Measurements from ENCODE around the gene THUMPD2.

The THUMPD2 gene

DNA sequence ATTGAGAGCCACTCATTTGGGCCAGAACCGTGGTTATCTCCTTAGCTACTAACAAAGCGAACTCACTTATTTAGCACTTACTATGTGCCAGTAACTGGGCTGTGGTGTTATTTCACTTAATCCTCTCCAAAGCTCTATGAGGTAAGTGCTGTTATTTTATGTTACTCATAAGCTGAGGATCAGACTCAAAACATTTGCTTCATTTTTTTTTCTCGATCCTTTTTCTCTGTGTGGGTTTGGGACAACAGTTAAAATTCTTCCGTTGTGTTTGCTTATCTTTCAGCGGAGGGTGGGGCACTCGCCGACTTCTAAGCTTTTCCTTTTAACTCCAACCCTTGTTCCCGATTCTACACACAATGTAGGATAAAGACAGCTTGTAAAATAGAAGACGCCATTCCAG lies 60.6 kb downstream of the THUMPD2 start:
- no peak for DNase-seq (ENCODE audit: low read depth)

DNA sequence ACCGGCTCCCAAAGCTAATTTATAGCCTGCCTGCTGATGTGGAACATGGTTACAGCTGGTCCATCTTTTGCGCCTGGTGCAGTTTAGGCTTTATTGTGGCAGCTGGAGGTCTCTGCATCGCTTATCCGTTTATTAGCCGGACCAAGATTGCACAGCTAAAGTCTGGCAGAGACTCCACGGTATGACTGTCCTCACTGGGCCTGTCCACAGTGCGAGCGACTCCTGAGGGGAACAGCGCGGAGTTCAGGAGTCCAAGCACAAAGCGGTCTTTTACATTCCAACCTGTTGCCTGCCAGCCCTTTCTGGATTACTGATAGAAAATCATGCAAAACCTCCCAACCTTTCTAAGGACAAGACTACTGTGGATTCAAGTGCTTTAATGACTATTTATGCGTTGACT lies 62.0 kb downstream of the THUMPD2 start:
- DNase-seq (ENCODE audit: low read depth) = no peak

GRCh38 chr2:39715822-39716221 lies 63.2 kb downstream of the THUMPD2 start:
- no peak for DNase-seq (ENCODE audit: low read depth)

- DNase-seq (ENCODE audit: low read depth) = no peak
These were observed 64.0 kb downstream of the THUMPD2 start for GRCh38 chr2:39715095-39715494.

DNA sequence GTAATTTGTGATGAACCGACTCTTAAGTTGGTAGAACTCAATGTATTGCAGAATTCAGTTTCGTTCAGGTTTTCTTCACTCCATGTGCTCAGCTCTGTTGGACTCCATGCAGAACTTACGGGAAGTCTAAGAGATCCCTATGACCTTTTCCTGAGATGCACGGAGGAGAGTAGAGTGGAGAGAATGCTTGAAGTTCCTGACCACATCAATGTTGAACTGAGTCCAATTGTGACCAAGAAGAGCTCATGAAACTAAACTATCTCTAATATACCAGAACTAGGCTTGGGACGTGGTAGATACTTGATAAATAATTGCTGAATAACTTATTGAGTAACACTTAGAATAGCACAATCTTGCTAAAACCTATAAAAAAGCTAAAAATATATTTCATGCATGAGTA lies 66.1 kb downstream of the THUMPD2 start:
- DNase-seq (ENCODE audit: low read depth) = no peak

DNA sequence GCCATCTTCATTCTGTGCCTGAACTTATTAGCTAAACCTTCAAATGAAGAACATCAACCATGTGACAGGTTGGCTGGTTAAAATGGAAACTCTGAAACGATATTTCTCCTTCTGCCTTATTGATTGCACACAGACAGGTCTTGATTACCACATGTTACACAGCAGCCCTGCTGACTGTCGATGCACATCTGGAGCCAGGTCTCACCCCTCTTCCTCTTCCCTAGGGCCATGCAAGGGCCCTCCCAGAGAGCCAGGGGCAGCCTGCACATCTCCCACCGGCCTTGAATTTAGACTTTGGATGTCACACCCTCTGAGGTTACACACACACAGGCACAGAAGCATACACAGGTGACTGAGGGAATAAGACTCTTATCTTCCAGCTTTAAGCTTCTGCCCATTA lies 68.3 kb downstream of the THUMPD2 start:
- no peak for DNase-seq (ENCODE audit: low read depth)

DNA sequence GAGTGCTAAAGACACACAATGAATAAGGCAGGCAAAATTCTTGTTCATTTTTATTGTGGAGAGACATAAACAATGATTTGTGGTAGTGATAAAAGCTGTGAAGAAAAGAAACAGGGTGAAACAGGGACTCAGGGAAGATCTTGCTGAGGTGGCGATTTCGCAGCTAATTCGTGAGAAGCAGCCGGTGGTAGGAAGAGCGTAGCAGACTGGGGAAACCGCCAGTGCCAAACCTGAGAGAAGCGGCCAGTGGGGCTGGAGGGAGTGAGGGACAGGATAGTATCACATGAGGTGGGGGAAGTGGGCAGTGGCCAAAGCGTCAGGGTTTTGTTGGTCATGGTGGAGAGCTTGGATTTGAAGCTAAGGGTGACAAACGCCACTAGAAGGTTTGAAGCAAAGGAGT lies 71.1 kb downstream of the THUMPD2 start:
- no peak for DNase-seq (ENCODE audit: low read depth)

GRCh38 chr2:39706945-39707344 lies 72.1 kb downstream of the THUMPD2 start:
- DNase-seq (ENCODE audit: low read depth) = no peak

DNA sequence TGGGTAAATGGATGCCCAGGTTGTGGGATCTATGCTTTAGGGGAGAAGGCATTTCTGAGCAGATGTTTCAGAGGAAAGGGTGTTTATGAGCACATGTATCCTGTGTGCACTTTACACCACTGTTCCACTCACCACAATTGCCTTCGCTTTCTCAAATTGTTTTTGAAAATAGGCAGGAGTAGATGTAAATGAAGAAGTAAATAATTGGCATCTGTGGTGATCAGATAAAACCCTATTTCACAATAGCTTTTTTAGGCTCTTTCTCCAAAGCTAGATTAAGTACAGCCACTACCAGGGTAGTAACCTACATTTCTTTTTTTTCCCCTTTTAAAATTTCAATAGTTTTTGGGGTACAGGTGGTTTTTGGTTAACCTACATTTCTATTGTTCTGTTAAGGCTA lies 72.7 kb downstream of the THUMPD2 start:
- DNase-seq (ENCODE audit: low read depth) = no peak

- DNase-seq (ENCODE audit: low read depth) = no peak
These were observed 73.4 kb downstream of the THUMPD2 start for GRCh38 chr2:39705638-39706037.

DNA sequence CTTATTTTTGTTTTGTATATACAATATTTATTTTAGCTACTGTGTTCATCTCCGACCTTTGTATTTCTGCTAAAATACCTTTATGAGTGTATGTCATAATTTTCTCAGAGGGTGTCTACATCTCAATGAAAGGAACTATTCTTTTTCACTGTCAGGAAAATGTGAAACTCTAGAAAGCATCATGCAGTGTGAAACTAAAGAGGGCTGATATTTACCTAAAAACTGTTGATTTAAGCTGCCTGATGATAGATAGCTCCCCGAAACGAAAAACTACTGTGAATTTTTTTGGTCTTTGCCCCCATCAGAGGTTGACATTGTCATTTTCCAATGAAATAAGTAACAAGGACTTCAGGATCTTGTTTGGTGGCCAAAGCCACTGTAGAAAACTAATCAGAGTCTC lies 74.5 kb downstream of the THUMPD2 start:
- DNase-seq (ENCODE audit: low read depth) = no peak

- no peak for DNase-seq (ENCODE audit: low read depth)
These were observed 75.7 kb downstream of the THUMPD2 start for GRCh38 chr2:39703181-39703872.

DNA sequence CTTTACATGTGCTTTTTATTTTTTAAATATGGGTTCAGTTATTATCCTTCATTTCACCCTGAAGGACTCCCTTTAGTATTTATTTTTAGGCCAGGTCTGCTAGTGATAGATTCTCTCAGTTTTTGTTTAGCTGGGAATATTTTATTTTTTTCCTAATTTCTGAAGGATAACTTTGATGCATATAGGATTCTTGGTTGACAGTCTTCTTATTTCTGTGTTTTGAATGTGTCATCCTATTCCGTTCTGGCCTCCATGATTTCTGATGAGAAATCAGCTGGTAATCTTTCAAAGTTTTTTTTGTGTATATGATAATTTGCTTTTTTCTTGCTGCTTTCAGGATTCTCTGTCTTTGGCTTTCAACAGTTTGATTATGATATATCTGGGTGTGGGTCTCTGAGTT lies 77.9 kb downstream of the THUMPD2 start:
- DNase-seq (ENCODE audit: low read depth) = no peak

DNA sequence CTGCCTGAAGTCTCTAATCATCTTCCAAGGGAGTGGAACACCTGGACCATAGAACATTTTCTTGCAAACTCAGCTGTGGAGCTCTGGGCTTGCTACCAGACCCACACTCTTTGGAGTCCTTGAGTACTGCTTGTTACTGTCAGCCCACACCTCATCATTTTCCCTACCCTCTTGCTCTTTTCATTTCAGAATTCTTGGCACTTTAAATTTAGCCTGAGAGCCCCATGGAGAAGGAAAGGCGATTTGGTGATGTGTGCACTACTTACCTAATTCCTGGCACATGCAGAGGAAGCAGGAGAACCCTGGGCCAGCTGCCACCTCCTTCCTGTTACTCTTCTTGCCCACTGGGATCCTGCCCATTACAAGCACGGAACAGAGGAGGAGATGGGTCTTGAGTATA lies 81.6 kb downstream of the THUMPD2 start:
- DNase-seq (ENCODE audit: low read depth) = no peak

- DNase-seq (ENCODE audit: low read depth) = no peak
These were observed 82.2 kb downstream of the THUMPD2 start for GRCh38 chr2:39696838-39697237.

DNA sequence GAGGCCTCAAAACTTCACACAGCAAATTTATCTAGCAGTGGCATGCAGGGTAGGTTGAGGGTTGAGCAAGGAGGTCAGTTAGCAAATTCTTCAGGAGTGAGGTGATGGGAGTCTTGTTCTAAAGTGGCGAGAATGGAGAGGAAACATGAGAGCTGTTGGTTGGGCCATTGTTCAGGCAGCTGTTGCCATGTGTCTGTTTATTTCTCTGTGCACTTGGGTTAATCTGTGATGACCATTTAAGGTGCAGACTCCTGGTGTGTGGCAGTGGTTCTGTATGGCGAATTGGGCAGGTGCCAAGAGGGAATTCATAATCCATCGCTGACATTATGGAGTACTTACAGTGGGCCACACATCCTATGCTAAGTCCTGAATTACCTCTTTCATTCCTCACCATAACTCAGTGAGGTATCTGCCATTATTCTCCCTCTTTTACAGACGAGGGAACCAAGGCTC lies 82.9 kb downstream of the THUMPD2 start:
- DNase-seq (ENCODE audit: low read depth) = no peak

- DNase-seq (ENCODE audit: low read depth) = no peak
These were observed 85.8 kb downstream of the THUMPD2 start for GRCh38 chr2:39693245-39693644.

DNA sequence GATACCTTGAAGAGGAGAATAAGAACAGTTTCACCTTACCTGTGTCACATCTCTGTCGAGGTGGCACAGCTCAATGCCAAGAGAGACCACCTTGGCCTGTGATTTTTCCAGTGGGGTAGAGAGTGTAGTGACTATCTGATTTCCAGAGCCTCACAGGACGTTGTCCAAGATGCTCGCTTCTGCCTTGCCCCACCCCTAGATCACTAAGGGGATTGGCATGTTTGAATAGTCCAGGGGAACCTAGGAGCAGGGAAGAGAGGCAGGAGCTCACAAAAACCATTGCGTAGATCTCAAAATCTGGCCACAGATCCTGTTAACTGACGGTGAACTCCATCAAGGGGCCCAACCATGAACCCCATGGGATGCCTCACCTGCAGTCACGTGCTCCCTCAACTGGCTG lies 89.2 kb downstream of the THUMPD2 start:
- no peak for DNase-seq (ENCODE audit: low read depth)

GRCh38 chr2:39689272-39689841 lies 89.7 kb downstream of the THUMPD2 start:
- no peak for DNase-seq (ENCODE audit: low read depth)

GRCh38 chr2:39688181-39688580 lies 90.9 kb downstream of the THUMPD2 start:
- DNase-seq (ENCODE audit: low read depth) = no peak

- DNase-seq (ENCODE audit: low read depth) = no peak
These were observed 92.6 kb downstream of the THUMPD2 start for GRCh38 chr2:39686456-39686855.

Measured in stimulated activated CD8-positive, alpha-beta memory T cell treated with anti-CD3 and anti-CD28 coated beads, Interleukin-7, amount 100 ng/mL, for 24 hours (primary cell).